Measurements from ENCODE around the gene AXIN1.

AXIN1 gene

DNA sequence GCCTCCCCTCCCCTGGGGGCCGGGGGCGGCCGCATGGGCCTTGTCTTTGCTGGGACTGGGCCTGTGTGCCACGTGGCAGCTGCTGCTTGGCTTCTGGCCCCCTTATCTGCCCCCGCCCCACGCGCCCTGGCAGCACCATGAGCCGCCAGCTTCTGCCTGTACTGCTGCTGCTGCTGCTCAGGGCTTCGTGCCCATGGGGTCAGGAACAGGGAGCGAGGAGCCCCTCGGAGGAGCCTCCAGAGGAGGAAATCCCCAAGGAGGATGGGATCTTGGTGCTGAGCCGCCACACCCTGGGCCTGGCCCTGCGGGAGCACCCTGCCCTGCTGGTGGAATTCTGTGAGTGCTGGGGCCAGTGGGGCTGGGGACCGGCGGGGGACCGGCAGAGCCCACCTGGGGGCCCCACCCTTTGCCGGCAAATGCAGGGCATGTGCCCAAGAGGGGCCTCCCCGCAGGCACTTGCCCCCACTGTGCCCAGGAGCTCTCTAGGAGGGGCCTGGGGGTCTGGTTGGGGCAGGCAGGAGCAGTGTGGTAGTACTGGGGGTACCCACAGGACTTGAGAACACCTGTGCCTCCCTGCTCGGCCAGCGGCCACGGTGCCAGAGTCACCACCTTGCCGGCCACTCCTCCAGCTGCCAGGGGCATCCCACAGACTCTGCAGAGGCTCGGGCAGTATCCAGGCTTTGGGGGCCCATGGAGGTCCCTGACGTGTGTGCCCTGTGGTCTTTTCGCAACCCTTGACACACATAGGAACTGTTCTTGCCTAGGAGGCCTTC, 69.3 kb downstream of the AXIN1 start, which contains the start of gene PDIA2:
PDIA2 (plus strand) TSS at position 132 of the 773 bp plus-strand sequence; CDS start at position 138, 6 bp downstream.
- DNase-seq (ENCODE audit: low read depth, low spot score): no peak

- DNase-seq (ENCODE audit: low read depth, low spot score): no peak
Observed at GRCh38 chr16:282491-282890, 70.0 kb downstream of the AXIN1 start.

DNA sequence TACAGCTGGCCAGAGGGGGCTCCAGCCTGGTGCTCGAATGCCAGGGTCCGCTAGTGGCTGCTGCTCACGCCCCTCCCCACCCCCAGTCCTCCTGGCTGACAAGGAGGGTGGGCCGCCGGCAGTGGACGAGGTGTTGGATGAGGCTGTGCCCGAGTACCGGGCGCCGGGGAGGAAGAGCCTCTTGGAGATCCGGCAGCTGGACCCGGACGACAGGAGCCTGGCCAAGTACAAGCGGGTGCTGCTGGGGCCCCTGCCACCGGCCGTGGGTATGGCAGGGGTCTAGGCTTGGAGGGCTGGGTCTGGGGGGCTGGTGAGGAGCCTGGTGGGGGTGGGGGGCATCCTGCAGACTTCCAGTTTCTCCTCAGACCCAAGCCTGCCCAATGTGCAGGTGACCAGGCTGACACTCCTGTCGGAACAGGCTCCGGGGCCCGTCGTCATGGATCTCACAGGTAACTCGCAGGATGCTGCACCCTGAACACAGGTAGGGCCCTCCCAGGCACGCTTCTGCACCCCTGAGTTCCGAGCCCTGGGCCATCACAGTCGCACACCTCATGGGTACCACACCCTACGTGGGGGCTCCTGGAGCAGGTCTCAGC, 70.8 kb downstream of the AXIN1 start:
- no peak for DNase-seq (ENCODE audit: low read depth, low spot score)

DNA sequence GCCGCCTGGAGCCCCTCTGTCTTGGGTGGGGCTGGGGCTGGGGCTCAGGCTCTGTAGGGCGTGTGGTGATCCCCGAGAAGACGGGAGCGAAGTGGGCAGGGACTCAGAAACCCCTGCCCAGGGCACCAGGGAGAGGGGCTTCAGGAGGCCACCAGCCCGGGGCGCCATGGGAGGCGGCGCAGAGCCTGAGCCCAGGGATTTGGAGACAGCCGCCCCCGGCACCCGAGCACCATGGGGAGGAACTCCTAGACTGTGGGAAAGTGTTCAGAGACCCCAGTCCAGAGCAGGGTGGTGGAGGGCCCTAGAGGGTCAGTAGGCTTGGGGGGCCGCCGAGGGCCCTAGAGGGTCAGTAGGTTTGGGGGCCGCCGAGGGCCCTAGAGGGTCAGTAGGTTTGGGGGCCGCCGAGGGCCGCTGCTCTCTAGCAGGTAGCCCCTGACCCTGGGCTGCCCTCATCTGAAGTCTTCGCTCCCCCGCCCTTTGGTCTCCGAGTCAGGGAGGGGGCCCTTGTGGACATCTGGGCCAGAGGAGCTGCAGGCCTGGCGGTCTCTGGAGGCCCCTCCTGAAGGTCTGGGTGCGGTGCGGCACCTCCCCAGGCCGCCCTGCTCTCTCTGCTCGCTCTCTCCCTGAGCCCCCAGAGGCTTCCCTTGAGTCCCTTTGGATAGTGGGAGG, 71.4 kb downstream of the AXIN1 start:
- DNase-seq (ENCODE audit: low read depth, low spot score): no peak

GRCh38 chr16:280552-280951, 72.0 kb downstream of the AXIN1 start, which contains the start of gene ARHGDIG:
TSS of gene ARHGDIG (plus strand) at chr16:280591. CDS start at chr16:280681, 90 bp downstream.
- DNase-seq (ENCODE audit: low read depth, low spot score): no peak

DNA sequence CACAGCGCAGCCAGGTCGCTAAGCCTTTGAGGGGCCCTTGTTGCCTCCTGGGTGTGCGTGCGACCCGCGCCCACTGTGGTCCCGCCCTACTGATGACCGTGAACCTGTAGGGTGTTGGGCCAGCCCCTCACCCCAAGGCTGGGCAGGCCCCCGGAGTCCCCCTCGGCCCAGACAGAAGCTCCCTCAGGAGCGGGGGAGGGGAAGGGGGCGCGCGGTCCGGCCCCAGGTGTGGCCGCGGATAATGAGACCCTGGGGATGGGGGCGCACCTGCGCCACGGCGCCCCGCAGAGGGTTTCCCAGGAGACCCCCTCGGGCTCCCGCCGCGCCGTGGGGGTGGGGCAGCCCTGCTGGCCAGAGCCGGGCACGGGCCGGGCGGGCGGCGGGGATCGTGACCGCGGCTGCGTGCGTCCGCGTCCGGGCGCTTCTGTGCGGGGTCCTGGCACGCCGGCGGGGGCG, 72.5 kb downstream of the AXIN1 start:
- no peak for DNase-seq (ENCODE audit: low read depth, low spot score)

GRCh38 chr16:279531-279930, 73.0 kb downstream of the AXIN1 start:
- no peak for DNase-seq (ENCODE audit: low read depth, low spot score)

DNA sequence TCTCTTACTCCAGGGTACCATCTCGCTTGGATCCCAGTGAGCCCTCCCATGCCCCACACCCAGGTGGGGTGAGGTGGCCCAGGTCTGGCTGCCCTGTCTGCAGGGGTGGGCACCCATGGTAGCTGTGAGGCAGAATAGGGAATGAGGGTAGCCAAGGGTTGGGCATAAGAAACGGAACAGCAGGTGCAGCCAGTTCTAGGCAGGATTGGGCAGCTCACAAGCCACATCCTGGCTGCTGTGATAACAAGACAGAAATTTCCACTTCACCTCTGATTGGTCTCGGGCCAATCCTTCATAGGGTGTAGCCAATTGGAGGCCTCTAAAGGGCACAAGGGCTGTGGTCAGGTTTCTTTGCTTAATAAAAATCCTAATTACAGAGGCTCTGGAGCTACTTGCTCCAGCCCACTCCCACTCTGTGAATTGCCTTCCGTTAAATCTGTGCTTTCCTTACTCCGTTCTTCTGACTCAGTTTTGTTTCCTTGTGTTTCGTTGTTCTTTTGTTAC, 73.6 kb downstream of the AXIN1 start:
- no peak for DNase-seq (ENCODE audit: low read depth, low spot score)

- no peak for DNase-seq (ENCODE audit: low read depth, low spot score)
Observed at GRCh38 chr16:276426-277077, 76.0 kb downstream of the AXIN1 start.

GRCh38 chr16:275786-276232, 76.7 kb downstream of the AXIN1 start, which contains the start of gene RGS11:
TSS of gene RGS11 (minus strand) at chr16:275944. CDS start at chr16:275911, 33 bp downstream.
- no peak for DNase-seq (ENCODE audit: low read depth, low spot score)

- DNase-seq (ENCODE audit: low read depth, low spot score): no peak
Observed at GRCh38 chr16:275041-275641, 77.4 kb downstream of the AXIN1 start.

GRCh38 chr16:273547-274421, 78.7 kb downstream of the AXIN1 start:
- no peak for DNase-seq (ENCODE audit: low read depth, low spot score)

GRCh38 chr16:272633-273546, 79.6 kb downstream of the AXIN1 start:
- no peak for DNase-seq (ENCODE audit: low read depth, low spot score)

GRCh38 chr16:270381-271255, 81.9 kb downstream of the AXIN1 start:
- DNase-seq (ENCODE audit: low read depth, low spot score): no peak

DNA sequence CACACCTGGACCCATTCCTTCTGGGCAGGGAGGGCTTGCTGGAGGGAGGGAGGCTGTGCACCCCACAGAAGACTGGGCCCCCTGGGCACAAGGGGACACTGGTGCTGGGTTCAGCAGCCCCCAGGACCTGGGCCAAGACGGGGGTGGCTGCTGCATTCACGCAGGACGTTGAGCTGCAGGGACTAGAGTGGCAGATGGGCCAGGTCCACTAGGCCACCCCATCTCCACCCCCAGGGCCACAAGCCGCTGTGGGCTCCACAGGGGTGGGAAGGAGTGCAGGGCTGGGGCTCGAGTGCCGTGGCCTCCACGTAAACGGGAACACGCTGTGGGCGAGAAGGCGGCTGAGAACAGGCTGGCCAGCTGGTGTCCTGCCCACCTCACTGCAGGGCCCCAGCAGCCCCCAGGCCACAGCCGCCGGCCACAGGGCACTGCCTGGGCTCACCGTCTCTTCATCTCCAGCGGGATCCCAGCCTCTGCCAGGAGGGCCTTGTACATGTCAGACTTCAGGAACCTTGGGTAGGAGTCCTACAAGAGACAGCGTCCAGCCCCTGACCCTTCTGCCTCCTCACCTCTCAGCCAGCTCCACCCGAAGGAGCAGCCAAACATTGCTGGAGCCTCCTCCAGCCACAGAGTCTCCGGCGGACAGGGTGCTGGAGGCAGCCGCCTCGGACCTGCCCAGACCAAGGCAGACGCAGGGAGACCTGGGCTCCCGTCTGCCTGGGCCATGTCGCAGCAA, 83.3 kb downstream of the AXIN1 start:
- DNase-seq (ENCODE audit: low read depth, low spot score): no peak

DNA sequence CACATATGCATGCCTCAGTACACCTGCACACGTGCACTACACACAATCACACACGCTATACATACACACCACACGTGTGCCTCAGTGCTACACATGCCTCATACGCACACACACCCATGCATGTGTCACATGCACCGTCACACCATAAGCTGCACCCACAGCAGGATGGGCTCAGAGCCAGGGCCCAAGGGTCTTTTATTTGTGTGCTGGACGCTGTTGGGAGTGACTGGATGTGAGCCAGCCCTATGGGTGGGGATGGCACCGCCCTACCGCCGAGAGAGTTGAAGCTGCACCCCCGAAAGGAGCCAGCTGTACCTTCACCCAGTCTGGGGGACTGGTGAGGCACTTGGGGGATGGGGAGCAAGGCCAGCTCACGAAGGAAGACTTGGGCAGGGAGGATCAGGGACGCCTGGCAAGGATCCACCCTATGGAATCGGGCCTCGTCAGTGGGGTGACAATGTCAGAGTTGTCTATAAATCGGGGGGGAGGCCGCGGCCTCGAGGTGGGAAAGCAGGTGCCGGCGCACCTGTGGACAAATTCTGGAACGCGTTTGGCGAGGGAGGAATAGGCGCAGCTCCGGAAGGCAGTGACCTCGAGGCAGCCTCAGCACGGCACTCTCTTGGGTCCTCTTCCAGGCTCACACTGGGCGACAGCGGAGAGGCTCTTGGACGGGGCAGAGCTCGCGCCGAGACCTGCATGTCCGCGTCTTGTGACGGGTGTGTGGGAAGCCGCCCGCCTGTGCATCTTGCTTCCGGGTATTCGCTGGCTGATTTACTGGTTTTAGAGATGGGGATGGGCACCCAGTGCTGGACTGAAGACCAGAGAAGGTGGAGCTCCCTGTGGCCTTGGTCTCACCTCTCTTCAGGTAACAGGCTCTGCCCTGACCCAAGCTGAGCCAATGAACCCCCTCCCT, 84.1 kb downstream of the AXIN1 start:
- no peak for DNase-seq (ENCODE audit: low read depth, low spot score)

Data from activated naive CD8-positive, alpha-beta T cell treated with anti-CD3 and anti-CD28 coated beads, Interleukin-2, amount 50 U/mL, for 16 hours (primary cell).